GM21381 (cell line): ENCODE results near the gene GLT1D1.
A peak's percentile ranks its signal among the peaks of the same experiment; 100 is the strongest.

Experiments used
- ATAC-seq: cut with Tn5 transposase; IDR thresholded peaks from one replicate; pipeline ENCODE4 v1.9.1; 2021; ENCODE audit warnings: mild to moderate bottlenecking, moderate library complexity; ENCODE audit not compliant: unreplicated experiment

GLT1D1 gene

DNA sequence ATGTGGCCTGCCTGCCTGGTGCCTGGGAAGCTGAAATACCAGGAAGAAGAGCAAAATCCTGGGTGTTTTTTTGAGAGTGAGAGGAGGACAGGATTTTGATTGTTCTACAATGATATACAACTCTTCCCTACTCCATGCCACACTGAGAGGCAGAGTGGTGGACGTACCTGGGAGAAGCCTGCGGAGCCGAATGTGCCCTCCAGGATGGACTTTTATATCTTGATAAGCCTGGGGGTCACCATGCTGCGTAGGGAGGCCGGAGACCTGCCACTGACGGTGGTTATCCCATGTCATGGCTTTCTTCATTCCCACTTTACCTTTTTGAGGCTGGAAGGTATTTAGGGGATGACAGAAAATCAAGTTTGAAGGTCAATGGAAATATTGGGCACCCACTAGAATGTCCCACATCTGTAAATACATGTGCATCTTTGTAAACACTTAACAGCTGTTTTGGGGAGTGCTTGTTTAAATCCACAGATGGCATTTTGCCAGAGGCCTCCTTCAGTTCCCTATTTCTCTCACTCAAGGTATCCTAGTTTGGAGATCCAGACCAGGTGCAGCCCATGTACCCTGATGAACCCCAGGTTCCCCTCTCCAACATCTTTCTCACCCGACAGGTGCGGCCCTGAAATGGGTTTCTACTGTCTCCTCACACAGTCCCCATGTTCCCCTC, 1.1 kb upstream of the GLT1D1 start:
- no peak for ATAC-seq

GRCh38 chr12:128853600-128854197, 421 bp downstream of the GLT1D1 start:
- peak; percentile 52 for ATAC-seq

- ATAC-seq, result no peak
Measured at GRCh38 chr12:128856035-128856790, 2.9 kb downstream of the GLT1D1 start.

DNA sequence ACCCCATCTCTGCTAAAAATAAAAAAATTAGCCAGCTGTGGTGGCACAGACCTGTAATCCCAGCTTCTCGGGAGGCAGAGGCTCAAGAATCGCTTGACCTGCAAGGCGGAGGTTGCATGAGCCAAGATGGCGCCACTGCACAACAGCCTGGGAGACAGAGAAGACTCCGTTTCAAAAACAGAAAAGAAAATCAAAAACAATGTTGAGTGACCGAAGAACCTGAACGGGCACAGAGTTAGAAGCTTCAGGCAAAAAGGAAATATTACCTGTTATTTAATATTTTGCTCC, 3.5 kb downstream of the GLT1D1 start:
- ATAC-seq, result no peak

GRCh38 chr12:128857133-128857763, 4.0 kb downstream of the GLT1D1 start:
- ATAC-seq, result no peak

DNA sequence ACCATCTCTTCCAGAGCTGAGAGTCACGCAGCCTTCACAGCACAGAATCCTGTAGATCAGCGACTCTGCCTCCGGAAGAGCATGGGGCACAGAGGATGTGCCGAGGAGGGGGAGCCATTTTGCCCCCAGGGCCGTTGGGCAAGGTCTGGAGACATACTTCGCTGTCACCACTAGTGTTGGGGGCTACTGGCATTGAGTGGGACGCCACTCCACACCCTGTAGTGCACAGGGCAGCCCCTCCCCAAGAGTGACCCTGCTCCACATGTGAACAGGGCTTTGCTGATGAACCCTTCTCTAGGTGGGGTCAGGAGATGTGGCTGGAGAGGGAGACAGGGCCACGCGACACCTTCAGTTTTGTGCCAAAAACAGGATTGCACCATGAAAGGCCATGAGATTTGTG, 6.0 kb downstream of the GLT1D1 start:
- no peak for ATAC-seq

GRCh38 chr12:128861226-128862016, 8.1 kb downstream of the GLT1D1 start:
- no peak for ATAC-seq

DNA sequence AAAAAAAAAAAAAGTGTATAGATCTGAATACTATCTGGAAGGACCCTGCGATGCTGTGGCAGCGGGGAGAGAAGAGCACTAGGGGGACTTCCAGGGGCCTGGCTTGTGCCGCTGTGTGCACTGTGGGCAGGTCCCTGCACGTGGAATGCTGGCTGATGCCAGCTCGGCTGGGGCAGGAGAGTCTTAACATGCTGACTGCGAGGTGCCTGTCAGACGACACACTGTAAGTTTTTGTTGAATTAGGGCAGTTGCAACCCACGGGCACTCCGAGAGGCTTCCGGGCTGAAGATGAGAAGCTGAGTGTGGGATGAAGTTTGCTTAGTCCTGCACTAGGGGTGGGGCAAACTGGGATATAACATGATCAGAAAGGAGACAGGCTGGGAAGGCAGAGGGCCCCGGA, 10.7 kb downstream of the GLT1D1 start:
- no peak for ATAC-seq

DNA sequence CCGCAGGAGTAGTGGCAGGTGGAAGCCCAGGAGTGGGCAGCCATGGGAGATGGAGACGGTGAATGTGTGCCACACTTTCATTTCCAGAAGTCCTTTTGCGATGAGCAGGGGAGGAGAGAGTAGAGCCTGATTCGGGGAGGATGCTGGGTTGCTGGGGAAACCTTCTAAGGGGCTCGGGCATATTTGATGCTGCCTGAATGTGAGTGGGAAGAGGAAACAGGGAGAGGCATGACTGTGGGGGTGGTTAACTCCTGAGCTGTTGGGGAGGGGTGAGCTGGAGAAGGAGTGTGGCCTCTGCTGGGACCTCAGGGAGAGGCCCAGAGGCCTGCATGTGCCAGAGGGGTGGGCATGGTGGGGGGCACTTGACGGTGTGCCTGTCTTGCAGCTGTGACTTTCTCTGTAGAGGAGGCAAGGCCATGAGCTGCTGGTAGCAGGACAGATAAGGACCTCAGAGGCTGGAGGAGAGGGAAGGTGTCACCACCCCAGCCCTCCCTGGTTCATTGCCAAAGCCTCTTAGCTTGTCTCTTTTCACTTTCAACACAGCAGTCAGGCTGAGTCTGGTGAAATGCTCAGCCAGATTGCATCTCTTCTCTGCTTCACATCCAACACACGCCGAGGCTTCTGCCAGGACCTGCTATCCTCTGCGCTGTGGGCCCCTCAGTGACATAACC, 11.4 kb downstream of the GLT1D1 start:
- no peak for ATAC-seq

- no peak for ATAC-seq
Measured at GRCh38 chr12:128867466-128867865, 14.2 kb downstream of the GLT1D1 start.

DNA sequence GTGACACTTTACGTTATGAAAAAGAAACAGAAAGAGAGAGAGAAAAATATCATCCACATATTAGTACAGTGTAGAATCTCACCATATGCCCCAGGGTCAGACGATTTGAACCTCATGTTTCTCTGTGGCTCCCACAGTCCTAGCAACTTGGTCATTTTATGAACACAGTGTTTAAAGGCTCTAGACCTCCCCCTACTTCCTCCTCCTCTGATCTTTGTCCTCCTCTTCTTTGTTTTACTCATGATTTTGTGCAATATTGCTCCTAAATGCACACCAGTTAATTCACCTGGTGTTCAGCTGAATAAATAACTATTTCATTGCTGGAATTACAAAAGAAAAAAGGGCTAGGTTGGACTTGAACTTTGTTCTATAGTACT, 18.2 kb downstream of the GLT1D1 start:
- no peak for ATAC-seq

DNA sequence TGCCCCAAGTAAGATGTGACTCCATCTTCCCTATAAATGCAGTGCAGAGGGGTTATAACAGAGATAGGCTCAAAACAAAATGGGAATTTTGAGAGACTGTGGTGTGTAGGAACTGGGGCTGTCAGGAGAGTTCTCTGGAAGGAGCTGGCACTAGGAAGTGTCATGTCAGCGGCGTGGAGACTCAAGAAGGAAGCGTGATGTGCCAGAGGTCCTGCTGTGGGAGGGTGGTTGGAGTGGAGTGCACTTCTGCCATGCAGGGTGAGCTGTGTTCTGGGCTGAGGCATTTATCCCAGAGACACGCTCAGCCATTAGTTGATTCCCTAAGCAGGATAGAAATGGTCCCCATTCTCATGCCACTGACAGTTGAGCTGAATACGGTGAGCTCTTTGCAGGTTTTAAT, 19.0 kb downstream of the GLT1D1 start:
- no peak for ATAC-seq

- ATAC-seq, result no peak
Measured at GRCh38 chr12:128876559-128876958, 23.3 kb downstream of the GLT1D1 start.

DNA sequence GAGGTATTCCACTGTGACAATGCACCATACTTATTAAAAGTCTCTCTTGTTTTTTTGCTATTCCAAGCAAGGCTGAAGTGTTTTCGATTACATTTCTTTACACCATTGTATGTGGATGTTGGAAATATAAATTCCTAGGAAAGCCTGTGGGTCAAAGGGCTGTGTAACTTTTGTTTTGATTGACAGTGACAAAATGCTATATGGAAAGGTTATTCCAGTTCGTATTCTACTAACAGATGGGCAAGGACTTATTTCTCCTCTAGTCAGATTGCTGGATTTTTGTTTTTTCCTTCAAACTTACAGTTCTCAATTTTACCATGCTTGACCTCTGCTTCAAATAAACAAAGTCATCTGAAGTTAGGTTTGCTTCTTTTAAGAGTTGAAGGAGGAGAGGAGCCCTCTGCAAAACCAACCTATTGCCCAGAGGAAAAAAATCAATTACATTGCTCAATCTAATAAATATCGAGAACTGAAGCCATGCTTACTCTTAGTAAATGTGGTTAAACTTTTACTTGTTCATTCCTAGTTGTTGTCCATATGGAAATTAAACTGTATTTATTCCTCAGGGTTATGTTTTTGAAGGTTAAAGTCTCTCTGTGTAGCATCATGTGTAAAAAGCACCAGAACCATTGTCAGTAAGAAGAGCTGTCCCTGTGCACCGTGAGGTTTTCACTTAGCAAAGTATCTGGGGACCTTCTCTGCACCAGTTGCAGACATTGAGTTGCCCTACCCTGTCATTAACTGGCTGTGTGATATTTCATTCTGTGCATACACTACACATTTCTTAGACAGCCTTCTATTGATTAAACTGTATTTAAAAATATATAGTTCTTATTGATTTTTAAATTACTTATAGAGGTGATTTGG, 26.9 kb downstream of the GLT1D1 start:
- no peak for ATAC-seq

DNA sequence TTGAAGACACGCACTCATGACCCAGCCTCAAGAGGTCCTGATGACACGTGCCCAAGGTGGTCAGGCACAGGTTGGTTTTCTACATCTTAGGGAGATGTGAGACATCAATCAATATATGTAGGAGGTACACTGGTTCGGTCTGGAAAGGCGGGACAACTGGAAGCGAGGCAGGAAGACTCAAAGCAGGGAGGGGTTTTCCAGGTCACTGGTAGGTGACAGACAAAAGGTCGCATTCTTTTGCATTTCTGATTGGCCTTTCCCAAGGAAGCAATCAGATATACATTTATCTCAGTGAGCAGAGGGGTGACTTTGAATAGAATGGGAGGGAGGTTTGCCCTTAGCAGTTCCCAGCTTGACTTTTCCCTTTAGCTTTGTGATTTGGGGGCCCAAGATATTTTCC, 38.6 kb downstream of the GLT1D1 start:
- no peak for ATAC-seq

- no peak for ATAC-seq
Measured at GRCh38 chr12:128903236-128903635, 50.0 kb downstream of the GLT1D1 start.

- ATAC-seq, result no peak
Measured at GRCh38 chr12:128905003-128905544, 51.8 kb downstream of the GLT1D1 start.

GRCh38 chr12:128906485-128907137, 53.3 kb downstream of the GLT1D1 start:
- ATAC-seq, result no peak

- no peak for ATAC-seq
Measured at GRCh38 chr12:128908254-128908653, 55.0 kb downstream of the GLT1D1 start.
